Right kidney (tissue), 1 donor: ENCODE data around the gene TP53INP2.
"Not testable (repeated sequence)": the region's sequence is repeated elsewhere in the genome, so short reads cannot be mapped to it uniquely, and the experiment has no call there.

ENCODE experiments used
- DNase-seq: peaks from one replicate; pipeline ENCODE4 v3.0.0-alpha.2; 2016

Gene TP53INP2

DNA sequence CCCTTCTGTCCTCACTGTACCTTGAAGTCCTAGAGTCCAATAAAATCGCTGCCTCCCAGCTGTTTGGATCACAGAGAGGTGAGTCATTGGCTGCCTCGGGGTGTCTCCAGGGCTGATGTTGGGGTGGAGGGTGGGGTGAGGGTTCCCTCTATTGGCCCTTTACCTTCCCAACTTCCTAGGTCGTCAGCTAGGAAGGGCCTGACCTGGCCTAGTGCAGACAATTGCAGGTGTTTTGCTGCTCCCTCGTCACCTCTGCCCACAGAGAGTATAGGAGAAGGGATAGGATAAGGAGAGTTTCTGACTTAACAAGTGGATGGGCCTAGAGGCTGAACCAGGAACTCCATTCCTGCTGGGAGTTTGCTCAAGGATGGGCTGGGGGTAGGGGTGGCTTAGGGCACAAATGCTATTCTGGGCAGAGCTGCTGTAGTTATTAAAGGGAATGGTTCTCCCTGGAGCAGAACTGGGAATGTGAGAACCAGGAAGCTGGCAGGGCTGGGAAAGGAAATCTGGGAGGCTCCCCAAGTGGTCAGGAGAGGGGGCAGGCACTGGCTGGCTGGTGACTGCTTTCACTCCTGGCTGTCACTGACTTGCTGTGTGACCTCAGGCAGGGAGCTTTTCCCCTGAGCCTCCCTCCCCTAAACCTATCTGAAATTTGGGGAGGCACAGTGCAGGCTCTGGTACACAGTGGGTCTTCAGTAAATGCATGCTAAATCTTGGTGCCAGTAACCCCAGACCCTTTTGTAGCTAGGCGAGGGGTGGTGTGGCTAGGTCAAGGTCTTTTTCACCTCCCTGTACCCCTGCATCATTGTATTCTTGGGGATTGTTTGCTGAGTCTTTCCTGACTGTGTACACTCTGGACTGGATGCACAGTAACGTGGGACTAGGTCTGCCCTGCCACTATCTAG lies 1.5 kb downstream of the TP53INP2 start:
- peak; percentile 31 for DNase-seq

DNA sequence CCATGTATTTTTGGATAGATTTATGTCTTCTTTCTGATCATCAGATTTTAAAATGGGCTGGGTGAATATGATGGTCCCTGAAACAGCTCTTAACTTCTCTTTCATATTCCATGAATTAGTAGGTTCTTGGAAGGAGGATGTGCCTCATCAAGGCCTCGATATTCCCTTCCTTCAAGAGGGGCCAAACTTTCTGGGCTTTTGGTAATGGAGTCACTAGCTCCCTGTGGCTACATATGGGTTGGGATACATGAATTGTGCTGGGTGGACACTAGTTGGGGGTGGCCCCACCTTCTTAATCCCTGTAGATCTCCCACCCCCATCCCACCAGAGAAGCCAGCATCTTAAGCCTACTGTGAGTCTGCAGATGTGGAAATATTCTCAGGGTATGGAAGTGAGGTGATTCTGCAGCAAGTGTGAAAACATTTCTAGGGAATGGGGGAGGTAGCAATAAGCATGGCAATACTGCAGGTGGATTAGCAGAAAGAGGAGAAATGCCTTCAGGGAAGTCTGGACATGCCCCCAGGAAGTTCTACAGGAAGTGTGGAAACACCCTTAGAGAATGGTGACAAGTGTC lies 2.2 kb downstream of the TP53INP2 start:
- DNase-seq = no peak

DNA sequence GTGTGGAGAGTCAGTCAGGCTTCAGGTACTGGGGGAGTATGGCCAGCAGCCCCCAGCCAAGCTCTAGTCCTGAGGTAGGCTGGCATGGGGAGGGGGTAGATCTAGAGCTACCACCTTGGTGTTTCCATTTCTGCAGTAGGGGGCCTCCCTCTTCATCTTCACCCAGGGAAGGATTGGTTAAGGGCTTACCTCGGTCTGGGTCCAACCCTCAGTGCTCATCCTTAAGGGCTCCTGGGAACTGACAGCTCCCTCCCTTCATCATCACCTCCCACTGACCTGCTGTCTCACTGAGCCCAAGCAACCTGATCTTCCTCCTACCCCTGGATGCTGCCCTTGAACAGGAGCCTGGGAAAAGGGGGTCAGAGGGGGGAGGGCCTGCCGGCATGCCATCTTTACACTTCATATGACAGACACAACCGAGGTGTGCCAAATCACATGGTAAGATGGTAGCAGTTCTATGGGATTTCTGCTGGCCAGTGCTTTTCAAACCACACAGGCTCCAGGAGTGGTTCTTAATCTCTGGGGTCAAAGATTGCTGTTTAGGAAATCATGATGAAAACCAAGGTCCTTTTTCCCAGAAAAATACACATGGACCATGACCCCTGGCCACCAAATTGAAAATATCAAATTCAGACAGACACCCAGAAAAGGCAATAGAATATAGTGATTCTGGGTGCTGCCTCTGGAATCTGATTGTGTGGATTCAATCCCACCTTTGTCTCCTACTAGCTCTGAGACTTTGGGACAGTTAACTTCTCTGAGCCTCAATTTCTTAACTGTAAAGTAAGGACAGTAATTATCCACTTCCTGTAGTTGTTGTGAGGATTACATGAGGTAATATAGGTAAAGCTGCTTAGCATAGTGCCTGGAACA lies 3.0 kb downstream of the TP53INP2 start:
- DNase-seq = no peak

DNA sequence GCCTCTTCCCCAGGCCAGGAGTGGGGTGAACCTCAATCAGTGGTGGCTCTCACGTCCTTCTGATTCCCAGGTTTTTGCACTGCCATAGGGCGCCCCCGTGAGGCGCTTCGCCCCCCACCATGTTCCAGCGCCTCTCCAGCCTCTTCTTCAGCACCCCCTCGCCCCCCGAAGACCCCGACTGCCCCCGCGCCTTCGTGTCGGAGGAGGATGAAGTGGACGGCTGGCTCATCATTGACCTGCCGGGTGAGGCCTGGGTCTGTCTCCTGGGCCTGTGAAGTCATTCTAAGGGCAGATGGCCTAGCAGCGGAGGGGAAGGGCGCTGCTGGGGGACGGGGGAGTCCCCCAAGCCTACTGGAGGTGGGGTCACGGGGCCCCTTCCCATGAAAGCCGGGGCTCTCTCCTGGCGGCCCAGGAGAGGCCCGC lies 4.5 kb downstream of the TP53INP2 start:
- DNase-seq = no peak

DNA sequence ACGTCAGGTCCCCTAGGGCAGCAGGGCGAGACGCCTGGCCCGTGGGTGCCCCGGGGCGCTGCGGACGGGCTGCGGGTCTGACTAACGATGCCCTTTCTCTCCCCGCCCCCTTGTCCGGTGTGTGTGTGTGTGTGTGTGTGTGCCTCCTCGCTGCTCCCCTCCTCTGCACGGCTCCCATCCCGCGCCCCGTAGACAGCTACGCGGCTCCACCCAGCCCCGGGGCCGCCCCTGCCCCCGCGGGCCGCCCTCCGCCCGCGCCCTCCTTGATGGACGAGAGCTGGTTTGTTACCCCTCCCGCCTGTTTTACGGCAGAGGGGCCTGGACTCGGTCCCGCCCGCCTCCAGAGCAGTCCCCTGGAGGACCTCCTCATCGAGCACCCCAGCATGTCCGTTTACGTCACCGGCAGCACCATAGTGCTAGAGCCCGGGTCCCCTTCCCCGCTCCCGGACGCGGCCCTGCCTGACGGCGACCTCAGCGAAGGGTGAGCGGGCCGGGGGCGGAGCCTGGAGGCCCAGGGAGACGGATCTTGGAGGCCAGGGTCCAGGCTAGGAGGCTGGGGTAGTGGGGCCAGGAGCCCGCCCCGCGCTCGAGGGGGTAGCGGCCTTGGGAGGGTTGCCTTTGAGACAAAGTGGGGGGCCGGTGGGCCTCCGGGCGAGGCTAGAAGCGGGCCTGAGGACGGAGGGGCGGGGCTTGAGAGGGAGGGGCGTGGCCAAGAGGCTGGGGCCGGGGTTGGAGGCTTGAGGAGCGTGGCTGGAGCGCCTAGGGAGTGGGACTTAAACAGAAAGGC lies 5.1 kb downstream of the TP53INP2 start:
- DNase-seq = peak; percentile 95

DNA sequence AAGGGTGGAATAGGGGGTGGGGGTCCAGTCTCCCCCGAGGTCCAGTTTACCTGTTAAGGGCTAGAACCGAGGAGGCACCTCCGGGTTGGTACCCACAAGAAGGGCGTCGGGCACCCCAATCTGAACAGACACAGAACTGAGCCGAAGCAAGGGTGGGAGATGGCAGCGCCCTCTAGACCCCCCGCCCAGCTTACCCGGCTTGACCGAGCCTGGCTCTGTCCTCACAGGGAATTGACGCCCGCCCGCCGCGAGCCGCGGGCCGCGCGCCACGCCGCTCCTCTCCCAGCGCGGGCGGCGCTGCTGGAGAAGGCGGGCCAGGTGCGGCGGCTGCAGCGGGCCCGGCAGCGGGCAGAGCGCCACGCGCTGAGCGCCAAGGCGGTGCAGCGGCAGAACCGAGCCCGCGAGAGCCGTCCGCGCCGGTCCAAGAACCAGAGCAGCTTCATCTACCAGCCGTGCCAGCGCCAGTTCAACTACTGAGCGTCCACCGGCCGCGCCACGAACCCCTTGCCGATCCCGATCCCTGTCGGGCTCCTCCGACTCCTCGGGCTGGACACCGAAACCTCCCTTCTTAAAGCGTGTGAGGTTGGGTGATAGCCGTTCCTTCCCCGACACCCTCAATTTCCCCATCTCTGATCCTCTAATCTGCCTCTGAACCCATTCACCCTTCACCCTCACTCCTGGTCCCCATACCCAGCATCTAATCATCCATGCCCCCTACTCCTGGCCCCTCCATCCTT lies 5.9 kb downstream of the TP53INP2 start:
- peak; percentile 95 for DNase-seq

DNA sequence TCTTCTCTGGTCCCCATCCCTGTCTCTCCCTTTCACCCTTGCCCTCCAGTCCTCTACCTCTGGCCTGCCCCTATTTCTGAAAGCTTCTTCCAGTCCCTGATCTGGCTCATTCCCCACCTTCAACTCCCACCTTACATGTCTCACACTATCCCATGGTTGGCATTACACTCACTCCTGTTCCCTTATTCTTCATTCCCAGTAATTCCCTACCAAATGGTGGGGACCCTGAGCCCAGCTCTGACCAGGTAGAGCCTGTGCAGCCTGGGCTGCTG lies 6.4 kb downstream of the TP53INP2 start:
- no peak for DNase-seq

DNA sequence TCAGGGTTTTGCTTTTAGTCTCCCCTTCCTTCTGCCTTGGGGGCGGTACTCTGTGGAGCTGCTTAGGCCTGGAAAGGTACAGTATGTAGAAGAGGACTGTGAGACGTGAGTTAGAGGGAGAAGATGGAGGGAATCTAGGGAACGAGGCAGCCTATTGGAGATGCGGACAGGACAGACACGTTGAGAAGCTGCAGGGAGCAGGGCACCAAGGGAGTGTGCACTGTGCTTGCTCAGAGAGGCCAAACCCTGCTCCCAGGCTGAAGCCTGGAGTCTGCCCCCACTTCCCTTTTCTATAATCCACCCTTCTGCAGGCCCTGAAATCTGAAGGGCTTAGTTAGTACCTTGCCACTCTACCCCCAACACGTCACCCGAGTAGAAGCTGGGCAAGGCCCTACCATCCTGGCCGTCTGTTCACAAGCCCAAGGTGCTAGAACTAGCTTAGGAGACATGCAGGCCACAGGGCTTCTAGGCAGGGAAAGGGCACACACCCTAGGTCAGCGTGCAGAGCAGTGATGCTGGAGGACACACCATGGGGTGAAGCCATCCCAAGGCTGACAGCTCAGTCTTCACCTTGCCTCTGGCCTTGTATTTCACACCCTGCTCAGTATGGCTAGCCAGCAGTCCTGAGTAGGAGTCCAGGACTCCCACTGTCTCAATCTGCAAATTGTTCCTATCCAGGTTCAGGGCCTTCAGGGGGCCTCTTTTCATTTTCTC lies 6.9 kb downstream of the TP53INP2 start:
- no peak for DNase-seq

DNA sequence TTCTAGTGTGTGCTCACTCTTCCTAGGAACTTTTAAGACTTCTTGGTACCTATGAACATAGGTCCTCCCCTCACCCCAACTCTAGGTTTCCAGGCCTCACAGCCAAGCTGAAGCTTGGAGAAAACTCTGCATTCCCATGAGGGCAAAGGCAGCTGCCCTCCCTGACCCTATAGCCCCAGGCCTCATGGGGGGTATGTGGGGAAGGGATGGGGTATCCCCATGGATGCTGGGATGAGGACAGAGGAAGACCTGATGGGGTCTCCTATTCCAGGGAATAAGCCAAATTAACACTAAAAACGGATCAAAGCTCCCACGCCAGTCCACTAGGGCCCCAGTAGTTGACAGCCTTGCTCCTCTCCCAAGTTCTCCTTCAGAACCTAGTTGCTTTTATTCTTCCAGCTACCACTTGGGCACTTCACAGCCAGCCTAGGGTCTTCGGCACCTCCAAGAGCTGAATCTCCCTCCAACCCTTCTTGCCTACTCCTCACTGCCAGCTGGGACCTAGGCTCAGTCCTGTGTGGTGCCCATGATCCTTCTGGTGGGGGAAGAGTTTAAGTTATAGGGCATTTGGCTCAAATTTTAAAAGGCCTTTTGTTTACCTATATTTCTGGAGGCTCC lies 7.8 kb downstream of the TP53INP2 start:
- no peak for DNase-seq

DNA sequence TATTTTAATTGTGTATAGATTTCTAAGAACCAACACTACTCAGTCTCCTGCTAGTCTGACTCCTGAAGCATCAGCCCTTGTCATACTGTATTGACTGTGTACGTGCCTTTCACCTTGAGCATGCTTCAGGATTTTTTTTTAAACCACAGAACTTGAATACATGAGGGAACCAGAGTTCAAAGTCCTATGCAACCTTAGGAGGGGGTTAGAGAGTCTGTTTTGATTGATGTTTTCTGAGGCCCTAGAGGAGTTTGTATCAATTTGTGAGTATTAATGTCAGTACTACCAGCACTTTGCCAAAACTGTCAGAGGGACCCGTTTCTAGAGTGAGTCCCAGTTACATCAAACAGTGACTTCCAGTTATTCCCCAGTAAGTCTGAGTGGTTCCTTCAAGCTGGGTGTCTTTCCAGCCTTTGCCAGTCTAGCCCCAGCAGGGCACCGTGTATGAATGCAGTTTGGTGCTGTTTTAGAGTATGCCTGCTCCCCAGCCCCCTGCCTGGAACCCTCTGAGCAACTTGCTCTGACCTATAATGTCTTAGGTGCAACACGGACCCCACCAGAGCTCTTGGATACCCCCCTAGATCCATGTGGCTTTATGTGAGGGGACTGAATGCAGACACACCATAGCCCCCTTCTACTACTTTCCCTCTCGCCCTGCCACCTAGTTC lies 8.5 kb downstream of the TP53INP2 start:
- no peak for DNase-seq

DNA sequence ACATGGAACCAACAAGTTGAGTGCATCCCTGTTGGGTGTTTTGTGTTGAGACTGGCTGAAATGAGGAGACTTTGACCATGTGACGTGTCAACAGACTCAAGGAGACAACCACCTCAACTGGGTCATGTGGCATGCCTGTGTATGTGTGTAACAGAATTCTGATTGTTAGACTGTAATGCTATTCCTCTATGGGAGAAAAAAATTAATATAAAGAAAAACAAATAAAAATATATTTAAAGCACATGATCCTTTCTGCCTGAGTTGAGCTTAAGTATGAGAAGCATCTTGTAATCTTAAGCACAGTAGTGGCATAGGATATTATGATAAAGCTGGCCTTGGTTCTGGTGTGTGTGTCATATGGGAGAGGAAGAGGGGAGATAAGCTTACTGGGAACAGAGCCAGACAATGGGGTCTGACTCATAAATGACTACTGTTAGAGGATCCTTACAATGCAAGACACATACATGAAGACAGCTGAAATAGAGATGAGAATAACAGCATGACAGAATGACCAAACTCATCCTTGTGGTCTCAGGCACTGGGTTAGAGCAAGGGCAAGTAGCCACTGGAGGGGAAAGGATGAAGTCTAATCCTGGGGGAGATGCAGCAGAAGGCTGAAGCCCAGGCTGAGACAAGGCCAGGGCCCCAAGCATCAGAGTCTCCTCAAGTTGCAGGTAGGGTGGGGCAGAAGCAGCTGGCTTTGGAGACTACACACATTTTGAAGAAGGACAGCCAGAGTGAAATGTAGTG lies 9.2 kb downstream of the TP53INP2 start:
- DNase-seq = no peak

DNA sequence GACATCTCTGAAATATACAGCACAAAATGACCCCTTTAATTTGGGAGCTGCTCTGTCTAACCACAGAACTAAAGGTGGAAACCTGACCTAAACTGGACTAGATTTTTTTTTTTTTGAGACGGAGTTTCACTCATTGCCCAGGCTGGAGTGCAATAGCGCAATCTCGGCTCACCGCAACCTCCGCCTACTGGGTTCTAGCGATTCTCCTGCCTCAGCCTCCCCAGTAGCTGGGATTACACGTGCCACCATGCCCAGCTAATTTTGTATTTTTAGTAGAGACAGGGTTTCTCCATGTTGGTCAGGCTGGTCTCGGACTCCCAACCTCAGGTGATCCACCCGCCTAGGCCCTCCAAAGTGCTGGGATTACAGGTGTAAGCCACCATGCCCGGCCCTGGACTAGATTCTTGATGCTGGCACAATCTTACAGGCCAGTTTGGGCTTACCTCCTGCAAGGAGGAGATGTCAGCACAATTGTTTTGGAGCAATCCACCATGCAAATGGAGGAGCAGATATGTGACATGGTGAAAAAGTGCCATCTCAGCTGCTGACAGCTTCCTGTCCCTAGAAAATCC lies 9.9 kb downstream of the TP53INP2 start:
- DNase-seq = not testable (repeated sequence)

DNA sequence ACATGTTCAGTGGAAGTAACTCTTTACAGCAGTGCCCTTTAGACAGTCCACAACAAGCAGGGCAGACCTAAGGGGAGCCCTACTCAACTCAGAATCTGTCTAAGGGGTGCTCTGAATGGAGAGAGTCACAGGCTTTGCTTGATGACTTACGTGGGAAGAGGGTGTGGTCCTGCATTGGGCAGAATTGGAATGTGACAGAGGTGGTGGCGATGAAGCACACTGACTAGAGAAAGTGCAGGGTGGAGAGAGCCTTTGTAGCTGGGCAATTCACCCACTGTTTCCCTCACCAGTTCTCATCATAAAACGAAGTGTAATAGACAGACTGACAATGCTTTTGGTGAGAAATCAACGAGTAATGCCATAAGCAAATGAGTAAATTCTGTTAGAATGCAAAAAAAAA lies 11.2 kb downstream of the TP53INP2 start:
- no peak for DNase-seq

DNA sequence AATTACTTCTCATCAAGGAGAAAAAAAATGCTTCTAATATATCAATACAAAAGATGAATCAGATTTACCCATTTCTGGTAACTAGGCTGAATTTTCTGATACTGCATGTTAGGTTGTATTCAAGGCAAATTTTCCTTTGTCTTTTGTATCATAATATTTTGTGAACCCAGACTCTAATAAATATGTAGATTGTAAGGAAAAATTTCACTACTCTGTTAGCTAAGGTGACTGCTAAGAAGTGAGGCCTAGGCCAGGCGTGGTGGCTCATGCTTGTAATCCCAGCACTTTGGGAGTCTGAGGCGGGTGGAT lies 12.7 kb downstream of the TP53INP2 start:
- no peak for DNase-seq

DNA sequence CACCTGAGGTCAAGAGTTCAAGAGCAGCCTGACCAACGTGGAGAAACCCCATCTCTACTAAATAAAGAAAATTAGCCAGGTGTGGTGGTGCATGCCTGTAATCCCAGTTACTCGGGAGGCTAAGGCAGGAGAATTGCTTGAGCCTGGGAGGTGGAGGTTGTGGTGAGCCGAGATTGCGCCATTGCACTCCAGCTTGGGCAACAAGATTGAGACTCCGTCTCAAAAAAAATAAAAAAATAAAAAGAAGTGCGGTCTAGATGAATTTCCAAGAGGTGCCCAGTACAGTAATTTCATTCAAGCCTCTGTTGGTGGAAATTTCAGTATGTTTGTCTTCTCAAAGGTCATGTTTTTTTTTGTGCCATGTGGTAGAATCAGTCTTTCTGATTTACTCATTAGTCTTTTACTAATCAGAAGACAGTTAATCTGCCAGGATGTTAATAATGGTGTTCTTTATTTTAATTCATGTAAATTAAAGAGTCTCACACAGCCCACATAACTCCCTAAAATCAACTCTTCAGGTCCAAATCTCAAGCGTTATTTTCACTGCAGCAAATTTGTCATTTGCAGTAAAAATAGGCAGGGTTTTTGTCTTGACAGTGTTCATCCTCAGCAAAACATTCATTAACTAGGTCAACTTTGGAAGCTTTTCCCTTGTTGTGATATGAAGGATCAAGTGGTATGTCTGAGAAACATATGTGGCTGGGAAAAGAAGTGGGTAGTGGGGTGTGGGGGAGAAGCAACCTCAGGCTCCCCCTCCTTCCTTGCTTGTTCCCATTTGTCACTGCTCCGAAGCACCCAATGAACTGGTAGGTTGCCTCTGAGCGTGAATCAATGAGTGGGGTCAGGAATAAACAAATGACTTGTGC lies 13.3 kb downstream of the TP53INP2 start:
- no peak for DNase-seq

DNA sequence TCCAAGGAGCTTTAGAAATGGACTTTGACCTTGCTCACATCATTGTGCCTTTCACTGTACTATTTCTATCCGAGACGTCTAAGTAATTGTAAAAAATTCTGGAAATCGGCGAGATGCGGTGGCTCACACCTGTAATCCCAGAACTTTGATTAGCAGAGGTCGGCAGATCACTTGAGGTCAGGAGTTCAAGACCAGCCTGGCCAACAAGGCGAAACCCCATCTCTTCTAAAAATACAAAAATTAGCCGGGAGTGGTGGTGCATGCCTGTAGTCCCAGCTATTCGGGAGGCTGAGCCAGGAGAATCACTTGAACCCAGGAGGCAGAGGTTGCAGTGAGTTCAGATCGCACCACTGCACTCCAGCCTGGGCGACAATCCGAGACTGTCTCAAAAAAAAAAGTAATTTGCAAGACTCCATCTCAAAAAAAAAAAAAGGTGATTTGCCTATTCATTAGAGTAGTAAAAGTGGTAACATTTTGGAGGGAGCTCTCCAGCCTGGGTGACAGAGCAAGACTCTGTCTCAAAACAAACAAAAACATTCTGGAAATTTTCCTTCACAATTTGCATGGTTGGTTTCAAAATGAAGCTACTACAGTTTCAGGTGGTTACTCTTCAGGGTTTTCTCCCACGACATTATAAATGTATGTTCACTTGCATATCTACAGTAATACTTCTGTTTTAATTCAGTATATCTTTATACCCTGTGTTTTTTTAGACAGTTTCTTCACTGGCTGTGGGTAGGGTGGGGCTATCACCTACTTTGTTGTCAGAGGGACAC lies 15.3 kb downstream of the TP53INP2 start:
- DNase-seq = not testable (repeated sequence)

DNA sequence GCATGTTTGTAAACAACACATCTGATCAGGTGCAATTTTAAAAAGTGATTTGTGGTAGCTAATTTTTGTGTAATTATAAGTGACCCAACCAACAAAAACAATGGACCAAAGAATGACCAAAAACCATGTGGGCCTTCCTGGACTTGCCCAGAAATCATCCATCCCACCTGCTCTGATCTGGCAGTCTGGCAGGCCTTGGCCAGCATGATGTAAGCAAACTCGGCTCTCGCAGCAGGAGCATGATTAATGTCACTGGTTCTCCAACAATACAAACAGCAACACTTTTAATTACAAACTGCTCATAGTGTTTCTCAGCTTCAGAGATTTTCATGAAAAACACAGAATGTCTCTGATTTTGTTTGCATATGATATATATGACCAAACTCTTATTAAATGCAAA lies 16.1 kb downstream of the TP53INP2 start:
- no peak for DNase-seq
